ENCODE measurements around the gene GLIS1.

DNA sequence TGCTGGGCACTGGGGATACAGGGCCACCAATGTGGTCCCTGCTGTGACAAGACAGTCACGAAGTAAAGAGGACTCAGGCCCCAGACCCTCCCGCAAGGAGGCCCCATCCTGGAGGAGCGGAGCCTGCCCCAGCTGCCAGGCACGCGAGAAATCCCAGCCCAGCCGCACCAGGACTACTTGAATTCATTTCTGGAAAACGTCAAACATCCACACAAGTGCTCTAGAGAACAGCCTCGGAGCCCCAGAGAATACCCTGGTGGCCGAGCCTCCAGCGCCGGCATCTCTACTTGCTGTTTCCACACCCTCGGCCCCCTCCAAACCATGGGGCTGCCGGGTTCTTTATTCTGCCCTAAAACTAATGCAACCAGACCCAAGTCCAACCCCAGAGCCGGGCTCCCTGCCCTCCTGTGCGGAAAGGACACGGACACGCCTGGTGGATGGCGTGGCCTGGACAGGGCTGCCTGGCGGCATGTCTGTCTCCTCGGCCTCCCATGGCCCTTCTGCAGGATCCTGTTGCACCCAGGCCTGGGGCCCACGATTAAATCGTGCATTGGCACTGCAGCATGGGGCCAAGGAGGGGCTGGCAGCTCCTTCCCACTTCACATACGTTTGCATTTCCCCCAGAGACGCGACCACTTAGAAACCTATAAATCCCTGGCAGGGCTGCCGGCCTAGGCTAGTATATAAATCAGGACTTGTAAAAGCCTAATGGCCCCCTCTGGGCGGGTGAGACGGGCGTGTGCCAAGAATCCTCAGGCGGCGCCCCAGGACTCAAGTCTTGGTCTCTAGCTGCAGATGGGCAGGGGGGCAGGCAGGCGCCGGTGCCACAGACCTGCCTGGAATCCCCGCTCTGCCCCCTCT is 238.5 kb downstream of the GLIS1 start:
- TF ChIP-seq GATA3 (IDR thresholded peaks at IDR 0.05; ENCODE audit: low read depth, low read length) (no peak), GATA2 (IDR thresholded peaks at IDR 0.05; ENCODE audit: low read depth, low read length) (no peak)

Data from SH-SY5Y (cell line).